ENCODE results near the gene TREML2.

Gene TREML2

GRCh38 chr6:41229721-41230120 lies 28.8 kb upstream of the TREML2 start:
- no peak for TF ChIP-seq Cebpa-rat (IDR thresholded peaks at IDR 0.05)
- Histone ChIP-seq H3K4me1 (no peaks in the 10 kb centered on the region), H3K27ac (no peak overlapping the region), H3K4me2 (no peak overlapping the region), H4K20me1 (no peaks in the 10 kb centered on the region), H3K9ac (no peak overlapping the region), H3K27me3 (no peaks in the 10 kb centered on the region), H3K36me3 (no peaks in the 10 kb centered on the region), H3K9me3 (no peaks in the 10 kb centered on the region), H3K4me3 (no peak overlapping the region)

DNA sequence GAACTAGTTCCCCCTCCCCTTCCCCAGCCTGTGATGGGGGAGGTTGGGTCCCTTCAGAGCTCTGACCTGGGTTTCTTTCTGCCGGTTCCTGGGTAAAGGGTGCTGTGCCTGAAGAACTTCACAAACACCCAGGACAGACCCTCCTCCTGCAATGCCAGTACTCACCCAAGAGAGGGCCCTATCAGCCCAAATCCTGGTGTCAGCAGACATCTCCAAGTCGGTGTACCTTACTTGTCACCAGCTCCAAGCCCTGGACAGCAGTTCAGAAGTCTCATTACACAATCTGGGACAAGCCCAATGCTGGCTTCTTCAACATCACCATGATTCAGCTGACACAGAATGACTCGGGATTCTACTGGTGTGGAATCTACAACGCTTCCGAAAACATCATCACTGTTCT lies 27.7 kb upstream of the TREML2 start:
- TF ChIP-seq Cebpa-rat (IDR thresholded peaks at IDR 0.05) = no peak
- H3K36me3 ChIP-seq = no peaks in the 10 kb centered on the region
- no peak overlapping the region for H3K4me3 ChIP-seq
- no peak overlapping the region for H3K4me2 ChIP-seq
- no peaks in the 10 kb centered on the region for H3K9me3 ChIP-seq
- no peaks in the 10 kb centered on the region for H3K4me1 ChIP-seq
- no peaks in the 10 kb centered on the region for H4K20me1 ChIP-seq
- no peaks in the 10 kb centered on the region for H3K27me3 ChIP-seq
- no peak overlapping the region for H3K27ac ChIP-seq
- no peak overlapping the region for H3K9ac ChIP-seq

- Histone ChIP-seq H3K4me3 (no peak within 1 kb of the TSS), H3K4me2 (no peak within 1 kb of the TSS), H3K9me3 (no peaks in the 10 kb centered on the region), H3K27me3 (no peaks in the 10 kb centered on the region), H4K20me1 (no peaks in the 10 kb centered on the region), H3K9ac (no peak within 1 kb of the TSS), H3K36me3 (no peaks in the 10 kb centered on the region), H3K4me1 (no peaks in the 10 kb centered on the region), H3K27ac (no peak within 1 kb of the TSS)
- no peak for TF ChIP-seq Cebpa-rat (IDR thresholded peaks at IDR 0.05)
Observed at GRCh38 chr6:41228096-41228495, 27.1 kb upstream of the TREML2 start, which contains the start of gene TREML4. TREML4 (plus strand) TSS chr6:41228349; CDS start chr6:41228428, 79 bp downstream.

DNA sequence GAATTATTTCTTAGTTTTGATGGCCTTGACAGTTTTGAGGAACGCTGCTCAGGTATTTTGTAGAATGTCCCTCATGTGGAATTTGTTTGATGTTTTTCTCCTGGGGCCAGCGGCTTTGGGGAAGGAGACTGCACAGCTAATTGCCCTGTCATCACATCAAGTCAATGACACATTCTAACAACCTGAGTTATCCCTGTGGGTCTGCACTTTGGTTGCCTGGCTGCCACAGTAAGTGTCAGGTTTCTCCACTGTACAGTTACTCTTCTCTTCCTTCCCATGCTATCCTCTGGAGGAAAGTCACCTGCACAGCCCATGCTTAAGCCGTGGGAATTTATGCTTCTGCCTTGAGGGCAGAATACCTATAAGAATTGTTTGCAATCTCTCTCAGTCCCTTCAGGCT lies 25.8 kb upstream of the TREML2 start:
- no peaks in the 10 kb centered on the region for H3K27me3 ChIP-seq
- H3K4me1 ChIP-seq = no peaks in the 10 kb centered on the region
- H4K20me1 ChIP-seq = no peaks in the 10 kb centered on the region
- H3K36me3 ChIP-seq = no peaks in the 10 kb centered on the region
- H3K27ac ChIP-seq = no peak overlapping the region
- TF ChIP-seq Cebpa-rat (IDR thresholded peaks at IDR 0.05) = no peak
- no peaks in the 10 kb centered on the region for H3K9me3 ChIP-seq
- no peak overlapping the region for H3K9ac ChIP-seq
- no peak overlapping the region for H3K4me3 ChIP-seq
- H3K4me2 ChIP-seq = no peak overlapping the region

DNA sequence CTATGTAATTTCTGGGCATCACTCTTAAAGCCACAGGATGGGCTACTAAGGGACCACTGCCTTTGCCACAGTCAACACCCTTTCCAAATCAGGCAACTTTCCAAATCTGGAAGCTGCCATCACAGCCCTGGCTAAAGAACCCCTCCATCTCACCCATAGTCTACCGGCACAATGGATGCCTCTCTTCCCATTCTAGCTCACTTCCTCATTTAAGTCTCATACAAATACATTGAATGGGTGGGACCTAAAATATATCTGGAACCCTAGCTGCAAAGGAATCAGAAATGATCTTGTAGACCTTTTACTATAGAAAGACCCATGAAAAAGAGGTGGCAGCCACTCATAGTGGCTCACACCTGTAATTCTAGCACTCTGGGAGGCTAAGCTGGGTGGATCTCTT lies 23.9 kb upstream of the TREML2 start:
- H3K4me3 ChIP-seq = no peak overlapping the region
- no peak overlapping the region for H3K27ac ChIP-seq
- no peaks in the 10 kb centered on the region for H3K4me1 ChIP-seq
- H3K36me3 ChIP-seq = no peaks in the 10 kb centered on the region
- no peak for TF ChIP-seq Cebpa-rat (IDR thresholded peaks at IDR 0.05)
- no peaks in the 10 kb centered on the region for H4K20me1 ChIP-seq
- H3K4me2 ChIP-seq = no peak overlapping the region
- H3K27me3 ChIP-seq = no peaks in the 10 kb centered on the region
- H3K9me3 ChIP-seq = peaks cover 7% of the 10 kb centered on the region; the same call in 1 of the 2 replicates
- H3K9ac ChIP-seq = no peak overlapping the region

GRCh38 chr6:41222513-41222912 lies 21.6 kb upstream of the TREML2 start:
- H3K27ac ChIP-seq = no peak overlapping the region
- H3K4me3 ChIP-seq = no peak overlapping the region
- no peak overlapping the region for H3K4me2 ChIP-seq
- no peaks in the 10 kb centered on the region for H3K36me3 ChIP-seq
- no peak for TF ChIP-seq Cebpa-rat (IDR thresholded peaks at IDR 0.05)
- peaks cover 7% of the 10 kb centered on the region; the same call in 1 of the 2 replicates for H3K9me3 ChIP-seq
- H3K9ac ChIP-seq = no peak overlapping the region
- H3K27me3 ChIP-seq = no peaks in the 10 kb centered on the region
- H4K20me1 ChIP-seq = no peaks in the 10 kb centered on the region
- no peaks in the 10 kb centered on the region for H3K4me1 ChIP-seq

GRCh38 chr6:41222045-41222444 lies 21.1 kb upstream of the TREML2 start:
- no peak for TF ChIP-seq Cebpa-rat (IDR thresholded peaks at IDR 0.05)
- no peak overlapping the region for H3K9ac ChIP-seq
- H3K4me2 ChIP-seq = no peak overlapping the region
- H3K27ac ChIP-seq = no peak overlapping the region
- H3K27me3 ChIP-seq = no peaks in the 10 kb centered on the region
- no peak overlapping the region for H3K4me3 ChIP-seq
- H3K9me3 ChIP-seq = peaks cover 7% of the 10 kb centered on the region; the same call in 1 of the 2 replicates
- no peaks in the 10 kb centered on the region for H3K4me1 ChIP-seq
- H3K36me3 ChIP-seq = no peaks in the 10 kb centered on the region
- H4K20me1 ChIP-seq = no peaks in the 10 kb centered on the region

DNA sequence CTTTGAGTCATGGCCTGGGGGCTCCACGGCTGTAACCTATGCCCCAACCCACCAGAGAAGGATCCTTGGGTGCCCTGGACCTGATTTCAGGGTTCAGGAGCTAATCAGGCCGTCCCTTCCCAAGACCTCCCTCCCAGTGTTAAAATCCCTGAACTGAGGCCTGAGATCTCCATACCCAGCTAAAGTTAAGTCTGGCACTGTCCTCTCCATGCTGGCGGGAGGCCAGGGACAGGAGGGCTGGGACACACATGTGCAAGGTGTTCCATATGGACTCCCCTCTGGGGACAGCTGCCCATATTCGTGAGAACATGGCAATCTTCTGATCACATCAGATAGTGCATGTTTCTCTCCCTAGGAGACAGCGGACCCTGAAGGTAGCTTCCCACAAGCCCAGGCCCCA lies 15.7 kb upstream of the TREML2 start:
- Histone ChIP-seq H3K9me3 (peaks cover 28% of the 10 kb centered on the region), H3K36me3 (no peaks in the 10 kb centered on the region), H3K4me1 (no peaks in the 10 kb centered on the region), H3K27ac (no peak overlapping the region), H3K4me3 (no peak overlapping the region), H4K20me1 (no peaks in the 10 kb centered on the region), H3K27me3 (no peaks in the 10 kb centered on the region), H3K4me2 (no peak overlapping the region), H3K9ac (no peak overlapping the region)
- TF ChIP-seq Cebpa-rat (IDR thresholded peaks at IDR 0.05) = no peak

DNA sequence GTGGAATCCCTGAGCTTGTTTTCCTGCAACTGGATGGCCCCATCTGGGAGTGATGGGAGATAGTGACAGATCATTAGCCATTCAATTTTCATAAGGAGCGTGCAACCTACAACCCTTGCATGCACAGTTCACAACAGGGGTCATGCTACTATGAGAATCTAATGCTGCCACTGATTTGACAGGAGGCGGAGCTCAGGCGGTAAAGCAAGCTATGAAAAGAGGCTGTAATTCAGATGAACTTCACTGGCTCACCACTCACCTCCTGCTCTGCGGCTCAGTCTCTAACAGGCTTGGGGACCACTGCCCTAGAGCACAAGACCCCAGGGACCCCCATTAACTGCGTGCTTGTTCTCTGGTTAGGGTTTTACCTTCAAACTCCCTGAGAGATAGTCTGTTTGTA lies 14.8 kb upstream of the TREML2 start:
- Histone ChIP-seq H3K27ac (no peak overlapping the region), H3K9me3 (peaks cover 27% of the 10 kb centered on the region), H3K4me2 (no peak overlapping the region), H3K36me3 (no peaks in the 10 kb centered on the region), H3K4me1 (no peaks in the 10 kb centered on the region), H4K20me1 (no peaks in the 10 kb centered on the region), H3K4me3 (no peak overlapping the region), H3K27me3 (no peaks in the 10 kb centered on the region), H3K9ac (no peak overlapping the region)
- TF ChIP-seq Cebpa-rat (IDR thresholded peaks at IDR 0.05) = no peak

- Histone ChIP-seq H3K9me3 (peaks cover 21% of the 10 kb centered on the region), H3K4me1 (peaks cover 8% of the 10 kb centered on the region), H3K4me3 (no peak overlapping the region), H3K4me2 (no peak overlapping the region), H3K9ac (no peak overlapping the region), H3K27me3 (no peaks in the 10 kb centered on the region), H4K20me1 (no peaks in the 10 kb centered on the region), H3K27ac (no peak overlapping the region), H3K36me3 (no peaks in the 10 kb centered on the region)
- TF ChIP-seq Cebpa-rat (IDR thresholded peaks at IDR 0.05) = no peak
Observed at GRCh38 chr6:41214559-41215238, 13.8 kb upstream of the TREML2 start.
